AG04450 (cell line): ENCODE measurements around the gene RABL3. TPM values are rescaled to one million over a fixed set of nuclear protein-coding genes. Genes with fewer than 3 reads are reported as not detected.
A peak's percentile ranks its signal among the peaks of the same experiment; 100 is the strongest.

ENCODE experiments used
- CTCF ChIA-PET: fragments of 300-600, 350-600 bp; formaldehyde crosslinking; extraction: SDS; loops from one replicate; lab custom pipeline; 2022; ENCODE audit warnings: antibody characterized with exemption, inconsistent platforms; lab: Charles Lee
- POLR2A ChIA-PET: fragments of 350-600 bp; formaldehyde crosslinking; extraction: SDS; loops from one replicate; lab custom pipeline; 2021; ENCODE audit warnings: antibody characterized with exemption, inconsistent platforms; lab: Yijun Ruan, JAX
- DNase-seq: peaks from one replicate; pipeline ENCODE4 v3.0.0-alpha.2; 2011; ENCODE audit warnings: low read depth, low spot score
- H3K27ac ChIP-seq: one replicate; pipeline ENCODE4 v1.5.1; 2012; ENCODE audit warnings: low read depth, low read length, control low read depth
- H3K27me3 ChIP-seq: one replicate; pipeline ENCODE4 v1.6.0; 2012; ENCODE audit warnings: low read length; ENCODE audit not compliant: control insufficient read depth, insufficient read depth
- H3K4me3 ChIP-seq: 2 replicates; pipeline ENCODE4 v1.5.1; 2011; ENCODE audit warnings: mild to moderate bottlenecking, low read depth, low read length, control low read depth
- H3K9me3 ChIP-seq: 2 replicates; pipeline ENCODE4 v1.5.1; 2012; ENCODE audit warnings: low read length; ENCODE audit not compliant: control insufficient read depth, insufficient read depth
- CTCF ChIP-seq: IDR thresholded peaks from 2 replicates; pipeline ENCODE4 v1.5.1; 2011; ENCODE audit warnings: low read depth, low read length, control low read depth, inconsistent platforms
- polyA plus RNA-seq: library from polyadenylated mRNA; depleted of rRNA; stranded (reverse); fragments of >200 nt; gene quantifications from 2 replicates; pipeline ENCODE4 v1.2.3, GENCODE V29; 2011

The RABL3 gene
- polyA plus RNA-seq, 1 experiment, result 9.3 TPM

- Histone ChIP-seq H3K9me3 (no peaks in the 10 kb centered on the region), H3K27ac (no peak overlapping the region), H3K4me3 (no peak overlapping the region), H3K27me3 (no peaks in the 10 kb centered on the region)
- TF ChIP-seq CTCF, result no peak
- CTCF ChIA-PET, result no interaction called here
- DNase-seq, result no peak
- POLR2A ChIA-PET, result no interaction called here
Observed at GRCh38 chr3:120646771-120647432, 95.4 kb downstream of the RABL3 start.

GRCh38 chr3:120645083-120645845 is 97.1 kb downstream of the RABL3 start:
- DNase-seq, result no peak
- Histone ChIP-seq H3K27ac (no peak overlapping the region), H3K27me3 (peaks cover 2% of the 10 kb centered on the region), H3K4me3 (no peak overlapping the region), H3K9me3 (no peaks in the 10 kb centered on the region)
- TF ChIP-seq CTCF, result no peak
- CTCF ChIA-PET, result interaction anchor here (1.6 kb wide), 1 partner anchor 78 kb away, joined by 5 read pairs; no protein-coding TSS in a partner anchor
- POLR2A ChIA-PET, result interaction anchor here (0.7 kb wide), 1 partner anchor 33 kb away, joined by 3 read pairs; no protein-coding TSS in a partner anchor

- POLR2A ChIA-PET, result interaction anchor here (1.4 to 1.5 kb wide), 2 partner anchors 45 to 46 kb away, joined by 3 to 6 read pairs; partner anchors contain the start of gene NDUFB4
- peak overlapping the region; percentile 54 for H3K27ac ChIP-seq
- peak; percentile 26; the same call in 1 of the 2 replicates for TF ChIP-seq CTCF
- H3K27me3 ChIP-seq, result peaks cover 2% of the 10 kb centered on the region
- no peaks in the 10 kb centered on the region for H3K9me3 ChIP-seq
- no peak overlapping the region for H3K4me3 ChIP-seq
- CTCF ChIA-PET, result interaction anchor here (0.6 to 1.5 kb wide), 4 partner anchors 19 to 153 kb away, joined by 3 to 6 read pairs (median 4); no protein-coding TSS in a partner anchor
- DNase-seq, result peak; percentile 58
Observed at GRCh38 chr3:120642368-120642948, 99.9 kb downstream of the RABL3 start.

GRCh38 chr3:120641696-120642246 is 100.5 kb downstream of the RABL3 start:
- ChIA-PET POLR2A (interaction anchor here (1.4 to 1.5 kb wide), 2 partner anchors 44 to 46 kb away, joined by 3 to 6 read pairs; partner anchors contain the start of gene NDUFB4), CTCF (interaction anchor here (0.6 to 1.5 kb wide), 4 partner anchors 74 to 153 kb away, joined by 3 to 6 read pairs (median 4); no protein-coding TSS in a partner anchor)
- no peak for TF ChIP-seq CTCF
- H3K4me3 ChIP-seq, result no peak overlapping the region
- no peak for DNase-seq
- peaks cover 2% of the 10 kb centered on the region for H3K27me3 ChIP-seq
- H3K9me3 ChIP-seq, result no peaks in the 10 kb centered on the region
- H3K27ac ChIP-seq, result peak overlapping the region; percentile 53
